GM12872 (cell line): Measurements from ENCODE around the gene SKIDA1.

Experiments used
- CTCF ChIP-seq: IDR thresholded peaks from 3 replicates; pipeline ENCODE4 v1.5.1; 2011; ENCODE audit warnings: low read depth, mild to moderate bottlenecking, low read length, moderate library complexity; ENCODE audit not compliant: insufficient read depth

SKIDA1 gene

GRCh38 chr10:21505711-21506278, 19.7 kb downstream of the SKIDA1 start:
- TF ChIP-seq CTCF, result no peak

- no peak for TF ChIP-seq CTCF
Observed at GRCh38 chr10:21503542-21503941, 21.9 kb downstream of the SKIDA1 start.

GRCh38 chr10:21502348-21502740, 23.1 kb downstream of the SKIDA1 start:
- no peak for TF ChIP-seq CTCF

- no peak for TF ChIP-seq CTCF
Observed at GRCh38 chr10:21501731-21502347, 23.6 kb downstream of the SKIDA1 start.

- no peak for TF ChIP-seq CTCF
Observed at GRCh38 chr10:21501091-21501490, 24.4 kb downstream of the SKIDA1 start.

- no peak for TF ChIP-seq CTCF
Observed at GRCh38 chr10:21500578-21500910, 24.9 kb downstream of the SKIDA1 start.

- TF ChIP-seq CTCF, result no peak
Observed at GRCh38 chr10:21499701-21500577, 25.5 kb downstream of the SKIDA1 start.
